Astrocyte (in vitro differentiated cells and primary cell): ENCODE measurements around the gene DGCR6.
"Not testable (repeated sequence)": the region's sequence is repeated elsewhere in the genome, so short reads cannot be mapped to it uniquely, and the experiment has no call there.

Source experiments
- EZH2 ChIP-seq: IDR thresholded peaks from 2 replicates; pipeline ENCODE4 v1.6.1; 2012; ENCODE audit warnings: mild to moderate bottlenecking, low read length, inconsistent platforms; ENCODE audit not compliant: insufficient read depth
- TF ChIP-seq, protein P1 (sequence below): IDR thresholded peaks from 2 replicates; pipeline ENCODE4 v1.5.1; 2011; ENCODE audit warnings: low read depth, mild to moderate bottlenecking, inconsistent platforms, low read length, moderate library complexity; ENCODE audit not compliant: insufficient read depth

DNA sequence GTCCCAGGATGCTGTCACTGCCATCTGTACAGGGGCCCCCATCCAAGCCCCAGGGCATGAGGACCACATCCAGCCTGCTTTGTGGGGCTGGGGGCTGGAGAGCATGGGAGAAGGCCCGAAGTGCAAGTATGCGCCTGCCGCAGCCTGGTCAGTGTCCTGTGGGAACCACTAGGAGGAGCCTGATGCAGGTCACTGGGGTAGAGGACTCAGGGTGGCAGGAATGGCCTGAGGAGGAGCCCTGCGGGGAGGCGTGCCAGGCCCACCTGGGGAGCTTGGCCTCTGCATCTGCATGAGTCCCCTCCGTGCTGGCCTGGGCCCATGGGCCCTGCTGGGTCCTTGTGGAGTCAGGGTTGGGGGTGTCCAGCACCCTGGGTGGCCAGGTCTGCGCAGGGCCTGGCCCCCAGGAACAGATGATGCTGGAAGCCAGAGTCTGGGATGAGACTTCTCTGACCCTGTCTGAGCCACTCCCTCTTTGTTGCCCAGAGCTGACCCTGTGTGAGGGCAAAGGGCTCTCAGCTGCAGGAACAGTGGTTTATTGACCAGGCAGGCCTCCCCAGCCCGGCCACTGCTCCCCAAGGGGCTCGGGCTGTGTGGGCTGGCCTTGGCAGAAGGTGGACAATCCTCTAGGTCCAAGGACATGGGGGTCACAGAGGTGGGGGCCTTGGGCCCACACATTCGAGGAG, 6.3 kb downstream of the DGCR6 start:
- TF ChIP-seq, protein P1, sequence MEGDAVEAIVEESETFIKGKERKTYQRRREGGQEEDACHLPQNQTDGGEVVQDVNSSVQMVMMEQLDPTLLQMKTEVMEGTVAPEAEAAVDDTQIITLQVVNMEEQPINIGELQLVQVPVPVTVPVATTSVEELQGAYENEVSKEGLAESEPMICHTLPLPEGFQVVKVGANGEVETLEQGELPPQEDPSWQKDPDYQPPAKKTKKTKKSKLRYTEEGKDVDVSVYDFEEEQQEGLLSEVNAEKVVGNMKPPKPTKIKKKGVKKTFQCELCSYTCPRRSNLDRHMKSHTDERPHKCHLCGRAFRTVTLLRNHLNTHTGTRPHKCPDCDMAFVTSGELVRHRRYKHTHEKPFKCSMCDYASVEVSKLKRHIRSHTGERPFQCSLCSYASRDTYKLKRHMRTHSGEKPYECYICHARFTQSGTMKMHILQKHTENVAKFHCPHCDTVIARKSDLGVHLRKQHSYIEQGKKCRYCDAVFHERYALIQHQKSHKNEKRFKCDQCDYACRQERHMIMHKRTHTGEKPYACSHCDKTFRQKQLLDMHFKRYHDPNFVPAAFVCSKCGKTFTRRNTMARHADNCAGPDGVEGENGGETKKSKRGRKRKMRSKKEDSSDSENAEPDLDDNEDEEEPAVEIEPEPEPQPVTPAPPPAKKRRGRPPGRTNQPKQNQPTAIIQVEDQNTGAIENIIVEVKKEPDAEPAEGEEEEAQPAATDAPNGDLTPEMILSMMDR: not testable (repeated sequence)
- not testable (repeated sequence) for TF ChIP-seq EZH2
